ENCODE results near the gene GPC3. TPM values are rescaled to one million over a fixed set of nuclear protein-coding genes. Genes with fewer than 3 reads are reported as not detected.

Gene GPC3
- total and polyA plus RNA-seq, 8 donors, result 0.46 to 137 (median 4.4) TPM

GRCh38 chrX:133928365-133928764, 57.0 kb downstream of the GPC3 start:
- no peak overlapping the region for H3K4me3 ChIP-seq
- no peak overlapping the region for H3K27ac ChIP-seq
- WGBS, 5 donors, result 40 to 79% (median 51%) methylated on average over 1 of the region's 1 CpG
- H3K27me3 ChIP-seq, result no peaks in the 10 kb centered on the region
- H3K4me1 ChIP-seq, result no peaks in the 10 kb centered on the region
- no peak for TF ChIP-seq EP300 (IDR thresholded peaks at IDR 0.05)
- TF ChIP-seq CTCF (IDR thresholded peaks at IDR 0.05), result no peak
- no peak for TF ChIP-seq POLR2AphosphoS5 (IDR thresholded peaks at IDR 0.05)
- no peak for TF ChIP-seq POLR2A (IDR thresholded peaks at IDR 0.05)
- no peaks in the 10 kb centered on the region for H3K9me3 ChIP-seq
- DNase-seq, result no peak
- intact Hi-C loops (cut with DNase I; ENCODE audit: low total_unique reads), result no loop called here
- no peaks in the 10 kb centered on the region for H3K36me3 ChIP-seq

- Histone ChIP-seq H3K27ac (no peak overlapping the region), H3K4me3 (no peak overlapping the region), H3K27me3 (no peaks in the 10 kb centered on the region), H3K9me3 (no peaks in the 10 kb centered on the region), H3K36me3 (no peaks in the 10 kb centered on the region), H3K4me1 (no peaks in the 10 kb centered on the region)
- intact Hi-C loops (cut with DNase I; ENCODE audit: low total_unique reads), result no loop called here
- no peak for DNase-seq
- WGBS, 5 donors, result 48 to 71% (median 64%) methylated on average over 2 to 4 of the region's 4 CpGs
- TF ChIP-seq CTCF (IDR thresholded peaks at IDR 0.05), result no peak
Observed at GRCh38 chrX:133926809-133927208, 58.6 kb downstream of the GPC3 start.

- WGBS, 5 donors, result 56 to 80% (median 71%) methylated on average over 1 of the region's 1 CpG
- intact Hi-C loops (cut with DNase I; ENCODE audit: low total_unique reads), result no loop called here
Observed at GRCh38 chrX:133926099-133926498, 59.3 kb downstream of the GPC3 start.

GRCh38 chrX:133924548-133924947, 60.8 kb downstream of the GPC3 start:
- Histone ChIP-seq H3K27ac (no peak overlapping the region), H3K9me3 (no peaks in the 10 kb centered on the region), H3K27me3 (no peaks in the 10 kb centered on the region), H3K4me3 (no peak overlapping the region), H3K36me3 (no peaks in the 10 kb centered on the region), H3K4me1 (no peaks in the 10 kb centered on the region)
- intact Hi-C loops (cut with DNase I; ENCODE audit: low total_unique reads), result no loop called here
- WGBS, 5 donors, result 56 to 89% (median 70%) methylated on average over 4 of the region's 4 CpGs
- TF ChIP-seq CTCF (IDR thresholded peaks at IDR 0.05) (no peak), POLR2AphosphoS5 (IDR thresholded peaks at IDR 0.05) (no peak), EP300 (IDR thresholded peaks at IDR 0.05) (no peak), POLR2A (IDR thresholded peaks at IDR 0.05) (no peak)
- DNase-seq, result no peak

More at GRCh38 chrX:133926099-133926498, 59.3 kb downstream of the GPC3 start:
- Histone ChIP-seq H3K9me3 (no peaks in the 10 kb centered on the region), H3K27me3 (no peaks in the 10 kb centered on the region), H3K27ac (no peak overlapping the region), H3K4me1 (no peaks in the 10 kb centered on the region), H3K4me3 (no peak overlapping the region), H3K36me3 (no peaks in the 10 kb centered on the region)
- TF ChIP-seq POLR2AphosphoS5 (IDR thresholded peaks at IDR 0.05) (no peak), CTCF (IDR thresholded peaks at IDR 0.05) (no peak), POLR2A (IDR thresholded peaks at IDR 0.05) (no peak), EP300 (IDR thresholded peaks at IDR 0.05) (no peak)
- no peak for DNase-seq

Data from stomach (tissue), 9 donors.